Measurements from ENCODE around the gene RASSF8.

GRCh38 chr12:25957793-25958427 is 572 bp upstream of the RASSF8 start:
- no peak for TF ChIP-seq CTCF (IDR thresholded peaks at IDR 0.05)
- TF ChIP-seq POLR2A (IDR thresholded peaks at IDR 0.05) = no peak

All from esophagus squamous epithelium (tissue), 4 donors.